Gastroesophageal sphincter (tissue), 4 donors: ENCODE measurements around the gene ACOT12. TPM values are rescaled to one million over a fixed set of nuclear protein-coding genes. Genes with fewer than 3 reads are reported as not detected.

Experiments
- ATAC-seq: fragments of 150-250 bp; one replicate; pipeline ENCODE4 v1.9.1; 2016; ENCODE audit warnings: mild to moderate bottlenecking, moderate library complexity
- H3K27ac ChIP-seq, 4 donors: fragments of 200-600 bp; sonication (generic) in 3 of 4; 1 replicate in 3 of 4; 2 replicates in 1 of 4; pipeline ENCODE4 v1.5.1; 2016 to 2019
- H3K27me3 ChIP-seq: fragments of 200-600 bp; sonication (generic); one replicate; pipeline ENCODE4 v1.5.1; 2019
- H3K36me3 ChIP-seq, 2 donors: fragments of 200-600 bp; sonication (generic); one replicate each; pipeline ENCODE4 v1.5.1; 2019; ENCODE audit warnings: control low read depth in 1 of 2
- H3K4me1 ChIP-seq, 3 donors: fragments of 200-600 bp; sonication (generic); 1 replicate in 2 of 3; 2 replicates in 1 of 3; pipeline ENCODE4 v1.5.1; 2016 to 2019; ENCODE audit warnings: control low read depth in 2 of 3
- H3K4me3 ChIP-seq, 2 donors: fragments of 200-600 bp; sonication (generic); one replicate each; pipeline ENCODE4 v1.5.1; 2019; ENCODE audit warnings: mild to moderate bottlenecking in 1 of 2, moderate library complexity in 1 of 2
- H3K9me3 ChIP-seq, 3 donors: fragments of 200-600 bp; sonication (generic); one replicate each; pipeline ENCODE4 v1.5.1; 2017 to 2019; ENCODE audit warnings: control low read depth in 2 of 3
- CTCF ChIP-seq, 4 experiments: fragments of 200-600 bp in 2 of 4; fragments of 450-650 bp in 2 of 4; sonication (generic) in 1 of 4; IDR thresholded peaks; one replicate each; pipeline ENCODE4 v1.5.1; 2017 to 2019; ENCODE audit warnings: antibody characterized with exemption in 4 of 4, mild to moderate bottlenecking in 2 of 4, moderate library complexity in 2 of 4
- EP300 ChIP-seq: sonication (generic); formaldehyde crosslinking; IDR thresholded peaks from one replicate; pipeline ENCODE4 v1.6.1; 2017; ENCODE audit warnings: antibody characterized with exemption, mild to moderate bottlenecking
- POLR2A ChIP-seq, 2 donors: fragments of 450-650 bp; IDR thresholded peaks; one replicate each; pipeline ENCODE4 v1.6.1; 2017; ENCODE audit warnings: antibody characterized with exemption in 2 of 2, mild to moderate bottlenecking in 2 of 2, moderate library complexity in 1 of 2
- POLR2AphosphoS5 ChIP-seq: sonication (generic); formaldehyde crosslinking; IDR thresholded peaks from one replicate; pipeline ENCODE4 v1.6.1; 2017; ENCODE audit warnings: antibody characterized with exemption
- WGBS, 2 donors: methylation state at CpG; one replicate each; pipeline ENCODE4 v1.1.5; 2018; ENCODE audit warnings: low coverage in 1 of 2; 5-methylcytosine and 5-hydroxymethylcytosine counted together
- total RNA-seq, 4 donors: library from RNA; depleted of rRNA; stranded (reverse); fragments of >200 nt; gene quantifications; one replicate each; pipeline ENCODE4 v1.1.0, GENCODE V29; 2016

The ACOT12 gene
- total RNA-seq, 4 donors from 2014 or later: not detected

GRCh38 chr5:81428446-81428845, 34.5 kb upstream of the ACOT12 start:
- Histone ChIP-seq H3K36me3 (peaks cover 0 to 6% of the 10 kb centered on the region in 2 donors), H3K4me3 (no peak overlapping the region), H3K27me3 (no peaks in the 10 kb centered on the region), H3K4me1 (peaks cover 2 to 28% (median 12%) of the 10 kb centered on the region in 3 donors), H3K27ac (no peak overlapping the region), H3K9me3 (no peaks in the 10 kb centered on the region)
- no peak for ATAC-seq
- 84 to 96% methylated on average over 3 of the region's 3 CpGs for WGBS, 2 donors
- TF ChIP-seq EP300 (no peak), POLR2A (IDR thresholded peaks at IDR 0.05) (no peak), POLR2AphosphoS5 (no peak), CTCF (IDR thresholded peaks at IDR 0.05) (no peak)

DNA sequence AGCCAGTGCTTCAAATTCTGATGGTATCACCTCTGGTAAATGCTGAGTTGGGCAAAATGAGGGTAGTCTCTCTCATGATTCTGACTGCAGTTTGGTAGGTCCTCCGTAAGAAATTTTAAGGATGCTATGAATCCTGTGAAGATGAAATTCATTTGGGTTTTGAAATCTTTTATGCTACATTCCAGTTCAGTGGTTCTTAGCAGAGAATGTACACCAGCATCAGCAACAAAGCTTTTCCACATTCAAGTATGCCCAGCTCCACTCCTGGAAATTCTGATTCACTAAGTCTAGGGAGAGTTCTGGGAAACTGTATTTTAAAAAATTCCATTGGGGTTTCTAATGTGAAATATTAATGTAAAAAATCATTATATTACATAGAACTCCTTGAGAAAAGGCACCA, 33.6 kb upstream of the ACOT12 start:
- H3K36me3 ChIP-seq: peaks cover 0 to 11% of the 10 kb centered on the region in 2 donors
- no peak overlapping the region for H3K27ac ChIP-seq
- H3K4me1 ChIP-seq: peaks cover 2 to 34% (median 12%) of the 10 kb centered on the region in 3 donors
- 100% methylated on average over 1 of the region's 1 CpG for WGBS, 2 donors
- TF ChIP-seq EP300 (no peak), POLR2A (IDR thresholded peaks at IDR 0.05) (no peak), POLR2AphosphoS5 (no peak), CTCF (IDR thresholded peaks at IDR 0.05) (no peak)
- no peaks in the 10 kb centered on the region for H3K9me3 ChIP-seq
- no peaks in the 10 kb centered on the region for H3K27me3 ChIP-seq
- no peak overlapping the region for H3K4me3 ChIP-seq
- no peak for ATAC-seq

GRCh38 chr5:81426359-81427030, 32.6 kb upstream of the ACOT12 start:
- Histone ChIP-seq H3K9me3 (no peaks in the 10 kb centered on the region), H3K27ac (peak overlapping the region in 3 of 4 donors; percentile 17 to 61 (median 54)), H3K4me1 (peaks cover 2 to 34% (median 12%) of the 10 kb centered on the region in 3 donors), H3K4me3 (no peak overlapping the region), H3K36me3 (peaks cover 0 to 16% of the 10 kb centered on the region in 2 donors), H3K27me3 (no peaks in the 10 kb centered on the region)
- ATAC-seq: no peak
- 4 to 26% methylated on average over 1 to 2 of the region's 3 CpGs for WGBS, 2 donors
- no peak for TF ChIP-seq EP300
- no peak for TF ChIP-seq POLR2AphosphoS5
- TF ChIP-seq POLR2A (IDR thresholded peaks at IDR 0.05): no peak
- no peak for TF ChIP-seq CTCF (IDR thresholded peaks at IDR 0.05)

GRCh38 chr5:81425569-81425968, 31.6 kb upstream of the ACOT12 start:
- Histone ChIP-seq H3K4me3 (no peak overlapping the region), H3K4me1 (peaks cover 2 to 34% (median 12%) of the 10 kb centered on the region in 3 donors), H3K36me3 (peaks cover 0 to 25% of the 10 kb centered on the region in 2 donors), H3K27me3 (no peaks in the 10 kb centered on the region), H3K27ac (peak overlapping the region in 3 of 4 donors; percentile 17 to 54 (median 18)), H3K9me3 (no peaks in the 10 kb centered on the region)
- peak; percentile 40 for ATAC-seq
- WGBS, 2 donors: 0% methylated on average over 2 of the region's 2 CpGs
- no peak for TF ChIP-seq POLR2A (IDR thresholded peaks at IDR 0.05)
- no peak for TF ChIP-seq EP300
- TF ChIP-seq CTCF (IDR thresholded peaks at IDR 0.05): peak; percentile 54 to 67 (median 59)

DNA sequence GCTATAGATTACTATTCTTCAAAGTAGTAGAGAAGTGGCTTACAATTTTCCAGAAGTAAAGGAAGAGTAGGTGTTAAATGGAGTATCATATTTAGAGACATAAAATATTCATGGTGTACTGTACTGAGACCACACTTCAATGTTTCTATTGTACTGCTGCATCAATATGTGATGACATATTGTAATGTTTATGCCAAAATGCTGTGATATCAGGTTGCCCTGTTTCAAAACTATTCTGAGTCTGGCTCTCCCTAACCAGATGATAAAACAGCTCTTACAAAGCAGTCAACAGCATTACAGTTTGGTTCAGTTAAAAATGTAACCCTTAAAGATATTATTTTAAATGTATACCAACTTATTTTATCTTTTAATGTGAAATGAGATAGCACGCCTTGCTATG, 30.8 kb upstream of the ACOT12 start:
- Histone ChIP-seq H3K36me3 (peaks cover under 1 to 33% of the 10 kb centered on the region in 2 donors), H3K4me3 (no peak overlapping the region), H3K4me1 (peaks cover 2 to 34% (median 12%) of the 10 kb centered on the region in 3 donors), H3K27ac (no peak overlapping the region), H3K9me3 (no peaks in the 10 kb centered on the region), H3K27me3 (no peaks in the 10 kb centered on the region)
- TF ChIP-seq POLR2AphosphoS5 (no peak), POLR2A (IDR thresholded peaks at IDR 0.05) (no peak), CTCF (IDR thresholded peaks at IDR 0.05) (no peak), EP300 (no peak)
- WGBS, 2 donors: 94 to 100% methylated on average over 1 of the region's 1 CpG
- ATAC-seq: no peak
